Measurements from ENCODE around the gene TSPAN9. TPM values are rescaled to one million over a fixed set of nuclear protein-coding genes. Genes with fewer than 3 reads are reported as not detected.
"Not testable (repeated sequence)": the region's sequence is repeated elsewhere in the genome, so short reads cannot be mapped to it uniquely, and the experiment has no call there.

Gene TSPAN9
- total RNA-seq, 1 donor from 2014 or later = 15.9 TPM

DNA sequence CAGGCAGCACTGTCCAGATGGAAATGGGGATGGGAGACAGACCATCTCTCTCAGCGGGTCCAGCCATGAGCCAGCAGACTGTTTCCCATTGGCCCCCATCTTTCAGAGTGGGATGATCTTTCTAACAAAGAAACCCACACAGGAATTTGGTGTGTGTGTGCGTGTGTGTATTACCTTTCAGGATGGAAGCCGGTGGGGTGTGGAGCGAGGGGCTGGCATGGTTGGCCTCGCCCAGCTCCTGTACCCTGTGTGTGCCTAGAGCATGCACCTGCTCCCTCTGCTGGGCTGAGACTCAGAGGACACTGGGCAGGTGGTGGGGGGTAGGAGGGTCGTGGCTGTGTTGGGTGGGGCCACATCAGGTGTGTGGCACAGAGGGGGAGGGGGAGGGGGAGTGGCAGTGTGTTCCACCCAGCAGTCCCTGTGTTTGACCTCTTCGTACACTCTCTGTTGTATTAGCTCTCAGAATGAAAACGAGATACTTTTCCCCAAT is 33.0 kb upstream of the TSPAN9 start:
- ATAC-seq = no peak

- no peak for ATAC-seq
Observed at GRCh38 chr12:3045494-3045893, 31.7 kb upstream of the TSPAN9 start.

DNA sequence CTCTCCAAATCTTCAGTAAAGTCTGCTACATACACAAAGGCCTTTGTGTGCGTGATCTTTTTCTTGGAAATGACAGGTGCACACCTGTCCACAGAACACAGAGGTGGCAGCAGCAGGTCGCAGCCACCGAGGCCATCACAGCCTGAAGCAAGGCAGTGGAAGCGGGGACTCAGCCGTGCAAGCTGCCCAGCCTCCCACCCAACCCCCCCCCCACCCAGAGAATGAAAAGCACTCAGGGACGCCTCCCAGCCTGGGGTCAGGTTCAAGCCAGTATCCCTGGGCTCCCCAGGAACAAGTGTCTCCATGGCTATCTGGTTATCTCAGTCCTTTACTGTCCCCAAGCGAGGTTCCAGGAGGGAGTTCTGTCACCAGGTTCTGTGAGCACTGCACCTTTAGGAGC is 31.2 kb upstream of the TSPAN9 start:
- ATAC-seq = no peak

DNA sequence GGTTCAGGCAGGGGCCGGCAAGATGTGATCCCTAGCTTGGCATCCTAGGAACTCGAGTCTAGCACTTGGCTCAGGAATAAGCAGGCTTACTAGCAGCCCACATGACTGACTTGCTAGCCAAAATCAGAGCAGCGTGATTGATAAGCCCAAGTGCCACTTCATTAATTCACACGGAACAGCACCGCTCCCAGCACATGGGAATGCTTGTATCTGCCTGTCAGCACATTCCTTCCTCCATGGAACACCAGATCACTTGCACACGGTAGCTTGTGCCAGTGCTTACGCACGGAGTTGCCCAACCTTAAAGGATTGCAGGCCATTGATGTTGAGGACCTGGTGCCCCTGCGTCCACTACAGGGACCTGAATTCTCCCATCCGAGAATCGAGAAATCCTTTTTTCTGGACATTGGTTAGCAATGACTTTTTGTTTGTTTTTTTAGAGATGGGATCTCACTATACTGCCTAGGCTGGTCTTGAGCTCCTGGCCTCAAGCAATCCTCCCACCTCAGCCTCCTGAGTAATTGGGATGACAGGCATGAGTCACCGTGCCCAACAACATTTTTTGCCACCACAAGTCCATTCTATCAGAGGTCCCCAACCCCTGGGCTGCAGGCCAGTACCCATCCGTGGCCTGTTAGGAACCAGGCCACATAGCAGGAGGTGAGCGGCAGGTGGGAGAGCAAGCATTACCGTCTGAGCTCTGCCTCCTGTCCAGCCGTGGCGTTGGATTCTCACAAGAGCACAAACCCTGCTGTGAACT is 30.6 kb upstream of the TSPAN9 start:
- peak; percentile 56 for ATAC-seq

DNA sequence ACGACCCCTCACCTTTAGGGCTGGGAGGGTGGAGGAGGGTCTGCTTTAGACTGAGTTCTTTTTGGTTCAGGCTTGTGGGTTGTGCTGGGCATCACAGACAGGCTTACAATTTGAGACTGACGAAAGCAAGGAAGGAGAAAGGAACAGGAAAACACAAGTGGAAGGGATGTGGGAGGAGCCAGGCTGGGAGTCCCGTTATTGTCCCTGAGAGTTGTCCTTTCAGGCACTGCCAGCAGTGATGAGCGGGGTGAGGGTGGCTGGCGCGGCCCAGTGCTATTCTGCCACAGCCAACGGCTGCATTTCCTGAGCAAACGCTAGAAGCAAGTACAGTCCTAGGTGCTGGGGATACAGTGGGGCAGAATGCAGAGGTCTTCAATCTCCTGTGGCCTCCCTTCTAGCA is 29.2 kb upstream of the TSPAN9 start:
- no peak for ATAC-seq

DNA sequence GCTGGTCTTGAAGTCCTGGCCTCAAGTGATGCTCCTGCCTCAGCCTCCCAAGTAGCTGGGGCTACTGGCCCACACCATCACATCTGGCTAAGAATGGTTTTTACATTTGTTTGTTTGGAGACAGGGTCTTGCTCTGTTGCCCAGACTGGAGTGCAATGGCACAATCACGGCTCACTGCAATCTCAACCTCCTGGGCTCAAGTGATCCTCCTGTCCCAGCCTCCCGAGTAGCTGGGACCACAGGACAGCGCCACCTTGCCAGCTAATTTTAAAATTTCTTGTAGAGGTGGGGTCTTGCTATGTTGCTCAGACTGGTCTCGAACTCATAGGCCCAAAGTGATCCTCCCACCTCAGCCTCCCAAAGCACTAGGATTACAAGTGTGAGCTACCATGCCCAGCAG is 28.6 kb upstream of the TSPAN9 start:
- no peak for ATAC-seq

GRCh38 chr12:3049176-3049575 is 28.0 kb upstream of the TSPAN9 start:
- no peak for ATAC-seq

DNA sequence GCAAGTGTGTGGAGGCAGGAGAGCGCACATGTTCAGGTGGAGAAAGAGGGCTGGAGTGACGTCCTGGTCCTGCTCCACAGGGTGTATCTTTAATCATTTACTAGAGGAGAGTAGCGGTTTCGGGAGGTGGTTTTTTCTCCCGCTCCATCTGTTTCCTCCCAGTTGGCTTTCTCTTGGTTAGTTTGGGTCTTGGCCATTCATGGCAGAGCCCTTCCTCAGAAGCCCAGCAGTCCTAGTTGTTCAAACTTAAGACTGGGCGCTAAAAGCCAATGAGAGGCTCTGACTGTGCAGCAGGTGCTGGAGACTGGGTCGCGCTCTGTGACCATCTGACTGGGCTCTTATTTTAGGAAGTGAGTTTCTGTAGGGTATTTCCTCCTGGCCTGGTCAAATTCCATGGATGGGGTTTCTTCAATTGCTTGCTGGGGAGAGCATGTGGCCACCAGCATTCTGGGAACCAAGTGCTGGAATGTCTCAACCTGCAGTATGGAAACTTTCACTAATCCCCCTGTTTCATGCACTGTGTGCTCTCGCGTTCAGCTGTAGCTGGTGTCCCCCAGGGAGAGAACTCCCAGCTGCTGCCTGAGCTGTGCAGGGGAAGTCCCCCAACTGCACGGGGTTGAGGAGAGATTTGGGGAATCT is 27.4 kb upstream of the TSPAN9 start:
- peak; percentile 21 for ATAC-seq

DNA sequence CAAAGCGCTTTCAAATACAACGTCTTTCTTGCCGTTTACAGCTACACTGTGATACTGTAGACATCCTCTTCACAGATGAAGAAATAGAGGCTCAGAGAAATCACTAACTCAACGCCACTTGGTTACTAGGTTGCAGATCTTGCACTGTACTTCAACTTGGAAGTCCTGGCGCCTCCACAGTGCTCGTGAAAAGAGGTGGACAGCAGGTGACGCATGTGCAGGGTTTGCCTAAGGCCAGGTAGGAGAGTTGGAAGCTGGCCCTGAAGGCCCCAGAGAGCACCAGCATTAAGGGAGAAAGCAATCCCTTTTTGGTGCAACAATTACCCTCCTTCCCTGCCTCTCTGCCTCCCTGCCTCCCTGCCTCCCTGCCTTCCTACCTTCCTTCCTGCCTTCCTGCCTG is 22.8 kb upstream of the TSPAN9 start:
- no peak for ATAC-seq

GRCh38 chr12:3055026-3055703 is 22.0 kb upstream of the TSPAN9 start:
- ATAC-seq = no peak

GRCh38 chr12:3055704-3056467 is 21.3 kb upstream of the TSPAN9 start:
- ATAC-seq = no peak

DNA sequence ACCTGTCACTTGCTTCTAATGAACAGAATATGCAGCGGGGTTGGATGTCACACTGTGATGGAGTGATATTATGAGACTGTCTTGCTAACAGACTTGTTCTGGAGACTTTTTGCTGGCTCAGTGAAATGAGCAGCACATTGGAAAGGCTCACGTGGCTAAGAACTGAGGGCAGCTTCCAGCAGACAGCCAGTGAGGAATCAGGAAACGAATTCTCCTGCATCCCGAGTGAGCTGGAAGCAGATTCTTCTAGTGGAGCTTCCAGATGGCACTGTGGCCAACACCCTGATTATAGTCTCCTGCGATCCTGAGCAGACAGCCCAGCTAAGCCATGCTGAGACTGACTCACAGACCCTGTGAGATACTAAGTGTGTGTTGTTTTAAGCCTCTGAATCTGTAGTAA is 16.1 kb upstream of the TSPAN9 start:
- no peak for ATAC-seq

DNA sequence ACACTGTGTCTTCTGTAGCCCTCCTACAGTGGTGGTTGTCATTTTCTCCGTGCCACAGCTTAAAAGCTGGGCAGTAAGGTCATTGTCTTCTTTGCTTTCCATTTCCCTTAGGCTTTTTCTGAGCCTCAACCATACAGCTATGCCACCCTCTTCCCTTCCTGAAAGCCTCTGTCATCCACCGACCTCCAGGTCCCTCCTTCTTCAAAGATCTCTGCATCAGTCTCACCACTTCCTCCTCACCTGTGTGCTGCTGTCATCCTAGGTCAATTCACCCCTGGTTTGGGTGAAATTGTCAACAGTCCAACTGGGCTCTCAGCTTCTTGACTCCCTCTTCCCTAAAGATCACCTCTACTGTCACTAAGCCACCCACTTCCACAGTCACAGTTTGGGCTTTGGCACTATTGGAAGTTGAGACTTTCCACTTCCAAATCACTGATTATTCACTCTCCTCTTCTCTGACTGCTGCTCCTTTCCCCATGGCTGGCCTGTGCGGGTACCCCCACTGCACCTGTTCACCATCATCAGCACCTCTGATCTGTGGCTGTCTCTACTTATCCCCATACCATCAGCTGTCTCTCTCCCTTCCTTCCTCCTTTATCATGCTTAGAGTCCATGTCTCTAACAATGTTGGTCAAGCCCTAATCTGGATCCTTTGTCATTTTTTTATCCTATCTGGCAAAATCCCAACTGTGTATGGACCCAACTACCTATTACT is 15.5 kb upstream of the TSPAN9 start:
- no peak for ATAC-seq

GRCh38 chr12:3065300-3065699 is 11.9 kb upstream of the TSPAN9 start:
- no peak for ATAC-seq

GRCh38 chr12:3065846-3066245 is 11.3 kb upstream of the TSPAN9 start:
- ATAC-seq = not testable (repeated sequence)

- no peak for ATAC-seq
Observed at GRCh38 chr12:3069714-3070113, 7.5 kb upstream of the TSPAN9 start.

- ATAC-seq = no peak
Observed at GRCh38 chr12:3071107-3071506, 6.1 kb upstream of the TSPAN9 start.

DNA sequence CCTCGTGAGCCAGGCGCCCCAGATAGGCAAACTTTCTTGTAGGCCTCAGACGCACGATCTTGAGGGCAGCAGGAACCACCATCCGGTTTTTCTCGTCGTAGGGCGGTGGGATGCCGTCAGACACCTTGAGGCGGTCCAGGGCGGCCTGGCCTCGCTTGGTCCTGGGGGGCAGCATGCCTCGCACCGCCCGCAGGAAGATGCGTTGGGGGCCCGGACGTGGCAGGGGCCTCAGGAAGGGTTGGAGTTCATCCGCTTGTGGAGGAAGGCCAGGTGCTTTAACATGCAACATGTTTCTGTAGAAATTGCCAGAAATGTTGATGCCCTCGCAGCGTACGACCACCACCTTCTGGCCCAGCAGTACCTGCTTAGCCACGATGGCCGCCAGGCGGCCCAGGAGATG is 5.5 kb upstream of the TSPAN9 start:
- ATAC-seq = no peak

DNA sequence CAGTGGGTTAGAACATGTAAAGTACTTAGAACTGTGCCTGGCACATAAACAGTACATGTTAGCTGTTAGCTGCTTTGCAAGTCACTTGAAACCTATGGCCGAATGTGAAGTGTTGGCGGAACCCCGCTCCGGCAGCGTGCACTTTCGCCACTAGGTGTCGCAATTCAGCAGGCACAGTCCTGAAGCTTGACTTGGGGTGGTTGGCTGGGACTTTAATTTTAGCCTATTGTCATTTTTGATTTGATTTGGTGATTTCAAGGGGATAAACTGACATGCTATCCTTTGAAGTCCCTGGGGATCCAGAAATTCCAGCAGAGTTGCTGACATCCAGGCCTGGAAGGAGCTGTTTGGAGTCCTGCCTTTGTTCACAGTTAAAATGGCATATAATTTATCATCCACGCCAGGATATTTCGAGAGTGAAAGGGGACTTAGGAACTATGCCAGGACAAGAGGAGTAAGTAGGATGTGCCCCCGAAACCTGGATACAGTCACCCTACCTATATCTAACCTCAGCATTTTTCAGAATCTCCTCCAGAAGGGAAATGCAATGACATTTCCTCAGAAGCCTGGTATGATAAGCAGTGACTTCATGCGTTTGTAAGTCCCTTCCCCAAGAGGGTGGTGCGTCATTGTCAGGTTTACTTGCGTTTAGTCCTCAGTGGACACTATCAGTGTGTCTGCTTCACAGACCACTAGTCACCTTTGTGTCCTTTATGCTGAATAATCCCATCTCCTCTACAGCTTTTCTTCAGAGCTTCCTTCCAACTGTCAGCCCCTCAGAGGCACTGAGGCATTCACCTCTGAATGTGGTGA is 3.5 kb upstream of the TSPAN9 start:
- ATAC-seq = peak; percentile 27

DNA sequence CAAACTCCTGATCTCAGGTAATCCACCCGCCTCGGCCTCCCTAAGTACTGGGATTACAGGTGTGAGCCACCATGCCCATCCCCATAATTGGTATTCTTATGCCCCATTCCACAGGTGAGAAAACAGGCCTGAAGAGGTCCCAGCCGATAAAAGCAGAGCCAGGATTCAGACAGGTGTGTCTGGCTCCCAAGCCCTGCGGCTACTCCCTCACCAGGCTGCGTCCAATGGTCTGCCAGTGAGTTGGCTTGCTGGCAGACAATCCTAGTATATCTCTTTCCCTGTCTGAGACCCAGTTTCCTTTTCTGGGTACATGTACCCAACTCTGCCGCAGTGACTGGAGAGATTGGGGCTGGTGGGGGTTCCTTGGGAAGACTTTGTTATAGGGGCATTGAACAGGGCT is 1.9 kb upstream of the TSPAN9 start:
- no peak for ATAC-seq

GRCh38 chr12:3077572-3078081 is 448 bp downstream of the TSPAN9 start:
- peak; percentile 13 for ATAC-seq

Data from esophagus mucosa (tissue), 1 donor.